Natural killer cell (primary cell): ENCODE data around the gene YIF1A. TPM values are rescaled to one million over a fixed set of nuclear protein-coding genes. Genes with fewer than 3 reads are reported as not detected.

Experiments used
- ATAC-seq, 3 donors: fragments of 150-1000 bp in 2 of 3; fragments of 200-7000 bp in 1 of 3; cut with Tn5 transposase; 1 replicate in 1 of 3; 2 replicates in 2 of 3; pipeline ENCODE4 v1.10.0; 2021; ENCODE audit warnings: mild to moderate bottlenecking in 2 of 3, moderate library complexity in 2 of 3
- DNase-seq, 2 donors: peaks; one replicate each; pipeline versions ENCODE4 v3.0.0 to v3.0.0-alpha.2; 2013 to 2021; ENCODE audit warnings: mixed read lengths in 1 of 2
- H3K27ac ChIP-seq: one replicate; pipeline ENCODE4 v1.5.1; 2013; ENCODE audit warnings: mild to moderate bottlenecking, low read length
- H3K27me3 ChIP-seq: one replicate; pipeline ENCODE4 v1.6.1; 2013; ENCODE audit warnings: low read length; ENCODE audit not compliant: control insufficient read depth, insufficient read depth
- H3K36me3 ChIP-seq: one replicate; pipeline ENCODE4 v1.6.1; 2013; ENCODE audit warnings: low read length; ENCODE audit not compliant: control insufficient read depth, insufficient read depth
- H3K4me1 ChIP-seq: one replicate; pipeline ENCODE4 v1.6.1; 2013; ENCODE audit warnings: low read length; ENCODE audit not compliant: control insufficient read depth, insufficient read depth
- H3K4me3 ChIP-seq: one replicate; pipeline ENCODE4 v1.5.1; 2013; ENCODE audit warnings: low read length
- H3K9me3 ChIP-seq: one replicate; pipeline ENCODE4 v1.6.1; 2013; ENCODE audit warnings: low read length; ENCODE audit not compliant: control insufficient read depth, insufficient read depth
- H3K27ac Mint-ChIP-seq, 2 donors: one replicate each; pipeline ENCODE4 v1.8.0; 2022; ENCODE audit warnings: mild to moderate bottlenecking in 2 of 2, mixed read lengths in 2 of 2, moderate library complexity in 1 of 2
- H3K27me3 Mint-ChIP-seq, 2 donors: one replicate each; pipeline ENCODE4 v1.8.0; 2022; ENCODE audit warnings: low read depth in 2 of 2, mixed read lengths in 2 of 2
- H3K36me3 Mint-ChIP-seq: one replicate; pipeline ENCODE4 v1.8.0; 2022; ENCODE audit warnings: mixed read lengths
- H3K4me1 Mint-ChIP-seq, 2 donors: one replicate each; pipeline ENCODE4 v1.8.0; 2022; ENCODE audit warnings: mixed read lengths in 2 of 2
- H3K4me3 Mint-ChIP-seq: one replicate; pipeline ENCODE4 v1.8.0; 2022; ENCODE audit warnings: mild to moderate bottlenecking, moderate library complexity, mixed read lengths
- H3K9me3 Mint-ChIP-seq, 2 donors: one replicate each; pipeline ENCODE4 v1.8.0; 2022; ENCODE audit warnings: mixed read lengths in 2 of 2
- WGBS: methylation state at CpG from one replicate; pipeline ENCODE4 v1.1.7; 2013; ENCODE audit warnings: missing lambda C conversion rate; ENCODE audit not compliant: insufficient coverage; 5-methylcytosine and 5-hydroxymethylcytosine counted together
- intact Hi-C: fragments of 100-400 bp; cut with micrococcal nuclease; formaldehyde crosslinking; loops from one replicate; pipeline ENCODE4 v1.14.2; 2022
- total RNA-seq, 4 donors: library from RNA; stranded (reverse); fragments of 120-200 nt in 1 of 4; gene quantifications; one replicate each; pipeline versions ENCODE4 v1.2.3 to v1.2.4, GENCODE V29; 2013 to 2022
- TF ChIP-seq, protein P1 (sequence below): fragments of 200-600 bp; IDR thresholded peaks from one replicate; pipeline ENCODE4 v1.8.0; 2022; ENCODE audit warnings: antibody characterized with exemption

Gene YIF1A
- total RNA-seq, 3 donors from 2014 or later (not counting 1 experiment from before 2014, with no cell fraction given) = 21.9 to 28.5 (median 23.6) TPM

DNA sequence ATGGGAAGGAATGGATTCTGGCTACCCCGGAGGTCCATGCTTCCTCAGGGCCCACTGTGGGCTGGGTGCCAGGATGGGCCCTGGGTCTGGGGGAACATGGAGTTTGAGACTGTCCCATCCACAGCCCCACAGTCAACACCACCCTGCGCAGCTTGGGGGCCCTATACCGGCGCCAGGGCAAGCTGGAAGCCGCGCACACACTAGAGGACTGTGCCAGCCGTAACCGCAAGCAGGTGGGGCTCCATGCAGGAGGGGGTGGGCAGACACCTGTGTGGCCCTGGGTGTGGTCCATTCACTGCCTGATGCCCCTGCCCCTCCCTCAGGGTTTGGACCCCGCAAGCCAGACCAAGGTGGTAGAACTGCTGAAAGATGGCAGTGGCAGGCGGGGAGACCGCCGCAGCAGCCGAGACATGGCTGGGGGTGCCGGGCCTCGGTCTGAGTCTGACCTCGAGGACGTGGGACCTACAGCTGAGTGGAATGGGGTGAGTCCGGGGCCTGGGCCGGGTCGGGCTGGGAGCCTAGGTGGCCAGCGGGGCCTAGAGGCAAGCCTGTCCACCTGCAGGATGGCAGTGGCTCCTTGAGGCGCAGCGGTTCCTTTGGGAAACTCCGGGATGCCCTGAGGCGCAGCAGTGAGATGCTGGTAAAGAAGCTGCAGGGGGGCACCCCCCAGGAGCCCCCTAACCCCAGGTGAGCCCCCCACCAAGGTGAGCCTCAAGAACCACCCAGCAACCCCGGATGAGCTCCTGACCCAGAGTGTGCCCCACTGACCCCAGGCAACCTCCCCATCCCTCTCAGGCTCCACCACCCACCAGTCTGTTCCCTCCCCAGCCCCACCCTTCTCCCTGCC, 23.2 kb downstream of the YIF1A start:
- 97% methylated on average over 26 of the region's 26 CpGs for WGBS
- Mint-ChIP-seq H3K36me3 (no peaks in the 10 kb centered on the region), H3K27ac (no peak overlapping the region)

DNA sequence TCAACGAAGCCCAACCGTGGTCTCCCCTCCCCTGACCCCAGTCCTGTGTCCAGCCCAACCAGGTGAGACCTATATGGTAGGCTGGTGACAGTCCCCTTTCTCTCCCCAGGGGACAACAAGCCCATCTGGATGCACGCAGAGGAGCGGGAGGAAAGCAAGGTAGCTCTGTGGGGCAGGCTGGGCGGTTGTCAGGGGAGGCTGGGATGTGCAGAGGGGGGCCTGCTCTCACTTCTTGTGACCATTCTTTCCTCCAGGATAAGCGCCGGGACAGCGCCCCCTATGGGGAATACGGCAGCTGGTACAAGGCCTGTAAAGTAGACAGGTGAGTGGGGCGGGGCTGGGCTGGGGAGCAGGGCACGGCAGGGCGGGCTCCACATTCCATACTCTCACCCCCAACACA, 24.0 kb downstream of the YIF1A start:
- no peaks in the 10 kb centered on the region for H3K27me3 Mint-ChIP-seq
- H3K36me3 Mint-ChIP-seq = no peaks in the 10 kb centered on the region
- Histone ChIP-seq H3K9me3 (no peaks in the 10 kb centered on the region), H3K36me3 (peaks cover 30% of the 10 kb centered on the region), H3K4me3 (no peak overlapping the region), H3K27me3 (no peaks in the 10 kb centered on the region), H3K27ac (no peak overlapping the region), H3K4me1 (peaks cover 29% of the 10 kb centered on the region)
- TF ChIP-seq, protein P1, sequence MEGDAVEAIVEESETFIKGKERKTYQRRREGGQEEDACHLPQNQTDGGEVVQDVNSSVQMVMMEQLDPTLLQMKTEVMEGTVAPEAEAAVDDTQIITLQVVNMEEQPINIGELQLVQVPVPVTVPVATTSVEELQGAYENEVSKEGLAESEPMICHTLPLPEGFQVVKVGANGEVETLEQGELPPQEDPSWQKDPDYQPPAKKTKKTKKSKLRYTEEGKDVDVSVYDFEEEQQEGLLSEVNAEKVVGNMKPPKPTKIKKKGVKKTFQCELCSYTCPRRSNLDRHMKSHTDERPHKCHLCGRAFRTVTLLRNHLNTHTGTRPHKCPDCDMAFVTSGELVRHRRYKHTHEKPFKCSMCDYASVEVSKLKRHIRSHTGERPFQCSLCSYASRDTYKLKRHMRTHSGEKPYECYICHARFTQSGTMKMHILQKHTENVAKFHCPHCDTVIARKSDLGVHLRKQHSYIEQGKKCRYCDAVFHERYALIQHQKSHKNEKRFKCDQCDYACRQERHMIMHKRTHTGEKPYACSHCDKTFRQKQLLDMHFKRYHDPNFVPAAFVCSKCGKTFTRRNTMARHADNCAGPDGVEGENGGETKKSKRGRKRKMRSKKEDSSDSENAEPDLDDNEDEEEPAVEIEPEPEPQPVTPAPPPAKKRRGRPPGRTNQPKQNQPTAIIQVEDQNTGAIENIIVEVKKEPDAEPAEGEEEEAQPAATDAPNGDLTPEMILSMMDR = no peak
- DNase-seq (peak in 1 of 2 donors; percentile 58), ATAC-seq (no peak)
- peaks cover 25 to 30% of the 10 kb centered on the region in 2 donors for H3K4me1 Mint-ChIP-seq
- no peak overlapping the region for H3K4me3 Mint-ChIP-seq
- H3K9me3 Mint-ChIP-seq = no peaks in the 10 kb centered on the region
- no peak overlapping the region for H3K27ac Mint-ChIP-seq
- 86% methylated on average over 9 of the region's 12 CpGs for WGBS
- intact Hi-C loops = no loop called here

More for the DNA sequence above, 23.2 kb downstream of the YIF1A start:
- Histone ChIP-seq H3K4me3 (no peak overlapping the region), H3K4me1 (peaks cover 37% of the 10 kb centered on the region), H3K9me3 (no peaks in the 10 kb centered on the region), H3K27me3 (no peaks in the 10 kb centered on the region), H3K27ac (no peak overlapping the region), H3K36me3 (peaks cover 29% of the 10 kb centered on the region)
- DNase-seq (no peak), ATAC-seq (no peak)
- intact Hi-C loops = no loop called here
- TF ChIP-seq, protein P1 = no peak
- H3K27me3 Mint-ChIP-seq = no peaks in the 10 kb centered on the region
- no peaks in the 10 kb centered on the region for H3K9me3 Mint-ChIP-seq
- peaks cover 29 to 35% of the 10 kb centered on the region in 2 donors for H3K4me1 Mint-ChIP-seq
- H3K4me3 Mint-ChIP-seq = no peak overlapping the region

DNA sequence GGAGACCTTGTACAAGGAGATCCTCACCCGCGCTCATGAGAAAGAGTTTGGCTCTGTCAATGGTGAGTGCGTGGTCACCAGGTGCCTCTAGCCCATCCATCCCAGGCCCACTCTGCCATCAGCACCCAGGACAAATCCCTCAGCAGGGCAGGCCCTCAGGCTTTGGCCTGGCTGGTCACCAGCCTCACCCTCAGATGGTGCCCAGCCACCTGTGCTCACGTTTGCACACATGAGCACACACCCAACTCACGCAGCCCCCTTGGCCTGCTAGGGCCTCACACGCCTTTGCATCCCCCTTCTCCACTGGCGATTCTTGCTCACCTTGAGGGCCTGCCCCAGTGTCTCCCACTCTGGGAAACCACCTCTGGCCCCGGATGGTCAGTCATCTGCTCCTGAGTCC, 24.6 kb downstream of the YIF1A start:
- no peak overlapping the region for H3K4me3 Mint-ChIP-seq
- H3K27ac Mint-ChIP-seq = no peak overlapping the region
- DNase-seq = no peak
- Histone ChIP-seq H3K4me3 (no peak overlapping the region), H3K4me1 (peaks cover 23% of the 10 kb centered on the region), H3K9me3 (no peaks in the 10 kb centered on the region), H3K36me3 (peaks cover 31% of the 10 kb centered on the region), H3K27me3 (no peaks in the 10 kb centered on the region), H3K27ac (no peak overlapping the region)
- ATAC-seq = no peak
- intact Hi-C loops = no loop called here
- no peaks in the 10 kb centered on the region for H3K9me3 Mint-ChIP-seq
- peaks cover 22 to 24% of the 10 kb centered on the region in 2 donors for H3K4me1 Mint-ChIP-seq
- 95% methylated on average over 8 of the region's 8 CpGs for WGBS
- H3K27me3 Mint-ChIP-seq = no peaks in the 10 kb centered on the region
- TF ChIP-seq, protein P1 = no peak
- no peaks in the 10 kb centered on the region for H3K36me3 Mint-ChIP-seq
